Left kidney (tissue), 2 donors: ENCODE results near the gene GNG11. TPM values are rescaled to one million over a fixed set of nuclear protein-coding genes. Genes with fewer than 3 reads are reported as not detected.
"Not testable (repeated sequence)": the region's sequence is repeated elsewhere in the genome, so short reads cannot be mapped to it uniquely, and the experiment has no call there.

Experiments
- DNase-seq: peaks from one replicate; pipeline ENCODE4 v3.0.0-alpha.2; 2013
- polyA plus RNA-seq: library from polyadenylated mRNA; unstranded; fragments of 120-200 nt; gene quantifications from one replicate; pipeline ENCODE4 v1.2.1, GENCODE V29; 2013; ENCODE audit not compliant: insufficient read length

GNG11 gene
- polyA plus RNA-seq, 1 donor, result 38.1 TPM

- no peak for DNase-seq
Observed at GRCh38 chr7:93910076-93910994, 11.2 kb upstream of the GNG11 start.

- not testable (repeated sequence) for DNase-seq
Observed at GRCh38 chr7:93911242-93911641, 10.3 kb upstream of the GNG11 start.

- DNase-seq, result not testable (repeated sequence)
Observed at GRCh38 chr7:93911661-93912060, 9.9 kb upstream of the GNG11 start.

- no peak for DNase-seq
Observed at GRCh38 chr7:93913197-93913596, 8.3 kb upstream of the GNG11 start.

GRCh38 chr7:93914581-93915066 is 6.9 kb upstream of the GNG11 start:
- DNase-seq, result no peak

GRCh38 chr7:93915206-93915842 is 6.2 kb upstream of the GNG11 start:
- not testable (repeated sequence) for DNase-seq

GRCh38 chr7:93915888-93916287 is 5.6 kb upstream of the GNG11 start:
- not testable (repeated sequence) for DNase-seq

GRCh38 chr7:93916315-93916714 is 5.2 kb upstream of the GNG11 start:
- DNase-seq, result not testable (repeated sequence)

GRCh38 chr7:93920496-93921182 is 896 bp upstream of the GNG11 start:
- DNase-seq, result peak; percentile 40

- no peak for DNase-seq
Observed at GRCh38 chr7:93921186-93921585, 349 bp upstream of the GNG11 start.

- DNase-seq, result no peak
Observed at GRCh38 chr7:93923296-93923695, 1.8 kb downstream of the GNG11 start.

GRCh38 chr7:93923942-93924341 is 2.4 kb downstream of the GNG11 start:
- DNase-seq, result no peak

GRCh38 chr7:93926800-93927199 is 5.3 kb downstream of the GNG11 start:
- no peak for DNase-seq

GRCh38 chr7:93927585-93927984 is 6.0 kb downstream of the GNG11 start:
- DNase-seq, result no peak

- DNase-seq, result no peak
Observed at GRCh38 chr7:93931655-93932054, 10.1 kb downstream of the GNG11 start.

- no peak for DNase-seq
Observed at GRCh38 chr7:93933156-93933555, 11.6 kb downstream of the GNG11 start.

- DNase-seq, result no peak
Observed at GRCh38 chr7:93935102-93935501, 13.6 kb downstream of the GNG11 start.

- DNase-seq, result no peak
Observed at GRCh38 chr7:93937818-93938217, 16.3 kb downstream of the GNG11 start.

GRCh38 chr7:93938293-93938692 is 16.8 kb downstream of the GNG11 start:
- no peak for DNase-seq

GRCh38 chr7:93941945-93942344 is 20.4 kb downstream of the GNG11 start:
- no peak for DNase-seq

GRCh38 chr7:93943816-93944540 is 22.4 kb downstream of the GNG11 start:
- no peak for DNase-seq

GRCh38 chr7:93944673-93945072 is 23.1 kb downstream of the GNG11 start:
- DNase-seq, result no peak
